CD14-positive monocyte (primary cell): ENCODE results near the gene RERE. TPM values are rescaled to one million over a fixed set of nuclear protein-coding genes. Genes with fewer than 3 reads are reported as not detected.

Experiments
- DNase-seq, 3 donors: peaks; one replicate each; pipeline ENCODE4 v3.0.0-alpha.2; 2011 to 2022
- H2AFZ ChIP-seq: 2 replicates; pipeline ENCODE4 v1.6.0; 2012; ENCODE audit warnings: mild to moderate bottlenecking, low read depth, low read length, inconsistent platforms; ENCODE audit not compliant: insufficient read depth, poor library complexity, severe bottlenecking
- H3K27ac ChIP-seq, 2 donors: 1 replicate in 1 of 2; 2 replicates in 1 of 2; pipeline ENCODE4 v1.5.1; 2012 to 2013; ENCODE audit warnings: low read length in 2 of 2, control low read depth in 1 of 2, inconsistent platforms in 1 of 2, low read depth in 1 of 2, mild to moderate bottlenecking in 1 of 2
- H3K27me3 ChIP-seq, 2 donors: one replicate each; pipeline versions ENCODE4 v1.6.0 to v1.6.1; 2011 to 2013; ENCODE audit warnings: low read length in 2 of 2; ENCODE audit not compliant: control insufficient read depth in 2 of 2, insufficient read depth in 2 of 2
- H3K36me3 ChIP-seq, 2 donors: replicated peaks in 1 of 2; 1 replicate in 1 of 2; 2 replicates in 1 of 2; pipeline versions ENCODE4 v1.5.1 to v1.6.1; 2012 to 2013; ENCODE audit warnings: low read length in 2 of 2, control low read depth in 1 of 2, inconsistent platforms in 1 of 2, mild to moderate bottlenecking in 1 of 2; ENCODE audit not compliant: insufficient read depth in 2 of 2, control insufficient read depth in 1 of 2
- H3K4me1 ChIP-seq, 2 donors: 1 replicate in 1 of 2; 2 replicates in 1 of 2; pipeline versions ENCODE4 v1.5.1 to v1.6.1; 2012 to 2013; ENCODE audit warnings: low read length in 2 of 2, control low read depth in 1 of 2, inconsistent platforms in 1 of 2, mild to moderate bottlenecking in 1 of 2, moderate library complexity in 1 of 2; ENCODE audit not compliant: insufficient read depth in 2 of 2, control insufficient read depth in 1 of 2
- H3K4me2 ChIP-seq: replicated peaks from 2 replicates; pipeline ENCODE3; 2012; ENCODE audit warnings: low read length, moderate library complexity, mild to moderate bottlenecking; ENCODE audit not compliant: poor library complexity, severe bottlenecking; ENCODE audit errors: extremely low read depth
- H3K4me3 ChIP-seq, 3 experiments: fragments of 200-600 bp in 1 of 3; sonication (generic) in 1 of 3; replicated peaks in 1 of 3; 1 replicate in 2 of 3; 2 replicates in 1 of 3; pipeline ENCODE4 v1.5.1; 2011 to 2013; ENCODE audit warnings: low read length in 3 of 3, mild to moderate bottlenecking in 3 of 3, control low read depth in 2 of 3, low read depth in 2 of 3, inconsistent platforms in 1 of 3, moderate library complexity in 1 of 3
- H3K79me2 ChIP-seq: 2 replicates; pipeline ENCODE4 v1.6.0; 2012; ENCODE audit warnings: mild to moderate bottlenecking, control low read depth, inconsistent platforms, low read length, moderate library complexity; ENCODE audit not compliant: insufficient read depth
- H3K9ac ChIP-seq: 2 replicates; pipeline ENCODE4 v1.6.0; 2017; ENCODE audit warnings: low read length, mild to moderate bottlenecking; ENCODE audit not compliant: insufficient read depth, poor library complexity, severe bottlenecking
- H3K9me3 ChIP-seq, 2 donors: replicated peaks in 1 of 2; 1 replicate in 1 of 2; 2 replicates in 1 of 2; pipeline versions ENCODE4 v1.5.1 to v1.6.1; 2012 to 2013; ENCODE audit warnings: low read length in 2 of 2, control low read depth in 1 of 2; ENCODE audit not compliant: control insufficient read depth in 1 of 2, insufficient read depth in 1 of 2
- H4K20me1 ChIP-seq: 2 replicates; pipeline ENCODE4 v1.6.0; 2012; ENCODE audit warnings: mild to moderate bottlenecking, low read length, control low read depth, moderate library complexity; ENCODE audit not compliant: insufficient read depth
- H3K27ac Mint-ChIP-seq, 7 donors: one replicate each; pipeline ENCODE4 v1.8.0; 2020; ENCODE audit warnings: mild to moderate bottlenecking in 7 of 7, mixed read lengths in 7 of 7, moderate library complexity in 6 of 7, inconsistent platforms in 2 of 7
- H3K27me3 Mint-ChIP-seq, 3 donors: one replicate each; pipeline ENCODE4 v1.8.0; 2021 to 2022; ENCODE audit warnings: low read depth in 3 of 3, mild to moderate bottlenecking in 3 of 3, mixed read lengths in 3 of 3, moderate library complexity in 3 of 3, inconsistent platforms in 1 of 3
- H3K36me3 Mint-ChIP-seq, 2 donors: one replicate each; pipeline ENCODE4 v1.8.0; 2020; ENCODE audit warnings: mixed read lengths in 2 of 2, inconsistent platforms in 1 of 2, mild to moderate bottlenecking in 1 of 2
- H3K4me1 Mint-ChIP-seq: one replicate; pipeline ENCODE4 v1.8.0; 2020; ENCODE audit warnings: mild to moderate bottlenecking, mixed read lengths
- H3K4me3 Mint-ChIP-seq, 2 donors: one replicate each; pipeline ENCODE4 v1.8.0; 2020; ENCODE audit warnings: mild to moderate bottlenecking in 2 of 2, mixed read lengths in 2 of 2, moderate library complexity in 1 of 2
- H3K9me3 Mint-ChIP-seq, 7 donors: one replicate each; pipeline ENCODE4 v1.8.0; 2020 to 2022; ENCODE audit warnings: mixed read lengths in 7 of 7, mild to moderate bottlenecking in 6 of 7, moderate library complexity in 6 of 7, inconsistent platforms in 2 of 7
- CTCF ChIP-seq: fragments of 200-600 bp; IDR thresholded peaks from one replicate; pipeline ENCODE4 v1.8.0; 2022; ENCODE audit warnings: antibody characterized with exemption, mild to moderate bottlenecking
- WGBS: methylation state at CpG from one replicate; pipeline ENCODE4 v1.1.5; 2013; ENCODE audit warnings: missing lambda C conversion rate; ENCODE audit not compliant: insufficient coverage; 5-methylcytosine and 5-hydroxymethylcytosine counted together
- intact Hi-C, 2 donors: fragments of 100-400 bp; cut with micrococcal nuclease; formaldehyde crosslinking; loops; one replicate each; pipeline versions ENCODE4 v1.15.0 to v1.15.1; 2023
- polyA plus RNA-seq, 3 donors: library from polyadenylated mRNA; depleted of rRNA in 1 of 3; unstranded in 2 of 3; stranded (reverse) in 1 of 3; fragments of 300-500 nt in 2 of 3; fragments of >200 nt in 1 of 3; fragmentation: Illumina TruSeq in 2 of 3; gene quantifications; 1 replicate in 2 of 3; 2 replicates in 1 of 3; pipeline ENCODE4 v1.2.3, GENCODE V29; 2012 to 2021

RERE gene
- polyA plus RNA-seq, 3 donors: 1.2 to 19.4 (median 3.8) TPM

- H3K27ac ChIP-seq: no peak overlapping the region
- no peaks in the 10 kb centered on the region for H3K79me2 ChIP-seq
- WGBS: 86% methylated on average over 1 of the region's 4 CpGs
- H3K27ac Mint-ChIP-seq: no peak overlapping the region
- peaks cover 0 to 2% (median 0%) of the 10 kb centered on the region in 7 donors for H3K9me3 Mint-ChIP-seq
- peaks cover 12% of the 10 kb centered on the region for H3K4me1 Mint-ChIP-seq
- H3K9ac ChIP-seq: no peak overlapping the region
- no peak overlapping the region for H3K4me2 ChIP-seq
- H3K27me3 ChIP-seq: no peaks in the 10 kb centered on the region
- peaks cover 3 to 7% of the 10 kb centered on the region in 2 donors for H3K36me3 ChIP-seq
- no peaks in the 10 kb centered on the region for H3K9me3 ChIP-seq
- TF ChIP-seq CTCF: no peak
- no peak for DNase-seq
- no peaks in the 10 kb centered on the region for H4K20me1 ChIP-seq
- no peak overlapping the region for H2AFZ ChIP-seq
- peaks cover 22 to 26% of the 10 kb centered on the region in 2 donors for H3K36me3 Mint-ChIP-seq
- no peaks in the 10 kb centered on the region for H3K4me1 ChIP-seq
- no peak overlapping the region for H3K4me3 ChIP-seq
- intact Hi-C loops: no loop called here
- no peaks in the 10 kb centered on the region for H3K27me3 Mint-ChIP-seq
- H3K4me3 Mint-ChIP-seq: no peak overlapping the region
Observed at GRCh38 chr1:8653878-8654277, 163.6 kb downstream of the RERE start.

GRCh38 chr1:8652467-8653046 lies 164.9 kb downstream of the RERE start:
- no peak overlapping the region for H3K27ac ChIP-seq
- H3K79me2 ChIP-seq: no peaks in the 10 kb centered on the region

More at GRCh38 chr1:8652467-8653046, 164.9 kb downstream of the RERE start:
- Histone ChIP-seq H3K9ac (no peak overlapping the region), H3K4me3 (no peak overlapping the region), H3K9me3 (no peaks in the 10 kb centered on the region), H2AFZ (no peak overlapping the region), H3K27me3 (no peaks in the 10 kb centered on the region), H3K36me3 (peaks cover 3 to 7% of the 10 kb centered on the region in 2 donors), H4K20me1 (no peaks in the 10 kb centered on the region), H3K4me1 (peaks cover 0 to 8% of the 10 kb centered on the region in 2 donors), H3K4me2 (no peak overlapping the region)
- no peaks in the 10 kb centered on the region for H3K27me3 Mint-ChIP-seq
- H3K27ac Mint-ChIP-seq: peak overlapping the region in 2 of 7 donors; percentile 18 to 40
- intact Hi-C loops: no loop called here
- H3K4me3 Mint-ChIP-seq: no peak overlapping the region
- DNase-seq: no peak
- peaks cover 19% of the 10 kb centered on the region for H3K4me1 Mint-ChIP-seq
- H3K36me3 Mint-ChIP-seq: peaks cover 22 to 26% of the 10 kb centered on the region in 2 donors
- 100% methylated on average over 1 of the region's 7 CpGs for WGBS
- TF ChIP-seq CTCF: no peak
- H3K9me3 Mint-ChIP-seq: peaks cover 0 to 2% (median 0%) of the 10 kb centered on the region in 7 donors
